ENCODE data around the gene CT45A9. TPM values are rescaled to one million over a fixed set of nuclear protein-coding genes. Genes with fewer than 3 reads are reported as not detected.

CT45A9 gene
- polyA plus RNA-seq, 1 donor (not counting 4 experiments of a cell fraction or from before 2014, with no cell fraction given), result not detected

GRCh38 chrX:135910251-135910650 is 38.6 kb upstream of the CT45A9 start:
- Histone ChIP-seq H3K9me1 (ENCODE audit: control insufficient read depth, extremely low read depth, insufficient read depth, low read length) (no peaks in the 10 kb centered on the region), H3K27ac (ENCODE audit: control insufficient read depth, insufficient read depth, low read length) (no peak overlapping the region), H3K36me3 (ENCODE audit: control insufficient read depth in 2 of 2, extremely low read depth in 1 of 2, insufficient read depth in 2 of 2, low read length in 2 of 2) (no peaks in the 10 kb centered on the region), H3K4me3 (ENCODE audit: control insufficient read depth in 2 of 3, extremely low read depth in 1 of 3, insufficient read depth in 2 of 3, low read depth in 1 of 3, low read length in 3 of 3) (no peak overlapping the region), H2AFZ (ENCODE audit: control insufficient read depth, low read length) (no peak overlapping the region), H3K79me2 (ENCODE audit: control insufficient read depth, insufficient read depth, low read length) (no peaks in the 10 kb centered on the region), H3K4me1 (ENCODE audit: control insufficient read depth, extremely low read depth, insufficient read depth, low read length) (no peaks in the 10 kb centered on the region), H4K20me1 (ENCODE audit: control insufficient read depth, extremely low read depth, insufficient read depth, low read length) (no peaks in the 10 kb centered on the region), H3K9ac (ENCODE audit: control insufficient read depth, extremely low read depth, insufficient read depth, low read length) (no peak overlapping the region), H3K4me2 (ENCODE audit: control insufficient read depth, extremely low read depth, insufficient read depth, low read depth, low read length) (no peak overlapping the region), H3K27me3 (ENCODE audit: control insufficient read depth, extremely low read depth, insufficient read depth, low read length) (no peaks in the 10 kb centered on the region), H3K9me3 (ENCODE audit: control insufficient read depth, low read depth, low read length) (no peaks in the 10 kb centered on the region)
- dilution Hi-C loops (cut with MboI; ENCODE audit: extremely low pct_ligation_motif_present, low sequenced_read_pairs), result no loop called here
- TF ChIP-seq EZH2 (IDR thresholded peaks at IDR 0.05; ENCODE audit: low read length) (no peak), CTCF (optimal IDR thresholded peaks at IDR 0.05 in 1 of 3, IDR thresholded peaks at IDR 0.05 in 1 of 3, conservative IDR thresholded peaks at IDR 0.05 in 1 of 3; ENCODE audit: extremely low read depth in 1 of 3, insufficient read depth in 2 of 3, low read length in 3 of 3) (no peak)
- FAIRE-seq (no peak), DNase-seq (ENCODE audit: low read depth, low spot score) (no peak)

- no peak for TF ChIP-seq EZH2 (IDR thresholded peaks at IDR 0.05; ENCODE audit: low read length)
- TF ChIP-seq CTCF (optimal IDR thresholded peaks at IDR 0.05 in 1 of 3, IDR thresholded peaks at IDR 0.05 in 1 of 3, conservative IDR thresholded peaks at IDR 0.05 in 1 of 3; ENCODE audit: extremely low read depth in 1 of 3, insufficient read depth in 2 of 3, low read length in 3 of 3), result no peak
These were observed 21.7 kb upstream of the CT45A9 start, which contains the start of the genes CT45A10 and SAGE1 for GRCh38 chrX:135893294-135893817. TSS of gene CT45A10 (minus strand) at chrX:135893444. CDS start at chrX:135885344, 8,100 bp downstream. TSS of gene SAGE1 (plus strand) at chrX:135893716. CDS start at chrX:135896243, 2,527 bp downstream.

More at GRCh38 chrX:135893294-135893817, 21.7 kb upstream of the CT45A9 start, which contains the start of the genes CT45A10 and SAGE1:
- Histone ChIP-seq H3K79me2 (ENCODE audit: control insufficient read depth, insufficient read depth, low read length) (no peaks in the 10 kb centered on the region), H3K9me3 (ENCODE audit: control insufficient read depth, low read depth, low read length) (peaks cover 2% of the 10 kb centered on the region), H3K27me3 (ENCODE audit: control insufficient read depth, extremely low read depth, insufficient read depth, low read length) (no peaks in the 10 kb centered on the region), H3K4me1 (ENCODE audit: control insufficient read depth, extremely low read depth, insufficient read depth, low read length) (no peaks in the 10 kb centered on the region), H3K9ac (ENCODE audit: control insufficient read depth, extremely low read depth, insufficient read depth, low read length) (no peak within 1 kb of the TSS), H4K20me1 (ENCODE audit: control insufficient read depth, extremely low read depth, insufficient read depth, low read length) (no peaks in the 10 kb centered on the region), H3K4me3 (ENCODE audit: control insufficient read depth in 2 of 3, extremely low read depth in 1 of 3, insufficient read depth in 2 of 3, low read depth in 1 of 3, low read length in 3 of 3) (no peak within 1 kb of the TSS), H3K4me2 (ENCODE audit: control insufficient read depth, extremely low read depth, insufficient read depth, low read depth, low read length) (no peak within 1 kb of the TSS), H2AFZ (ENCODE audit: control insufficient read depth, low read length) (no peak within 1 kb of the TSS), H3K9me1 (ENCODE audit: control insufficient read depth, extremely low read depth, insufficient read depth, low read length) (no peaks in the 10 kb centered on the region), H3K36me3 (ENCODE audit: control insufficient read depth in 2 of 2, extremely low read depth in 1 of 2, insufficient read depth in 2 of 2, low read length in 2 of 2) (no peaks in the 10 kb centered on the region), H3K27ac (ENCODE audit: control insufficient read depth, insufficient read depth, low read length) (no peak within 1 kb of the TSS)
- dilution Hi-C loops (cut with MboI; ENCODE audit: extremely low pct_ligation_motif_present, low sequenced_read_pairs), result no loop called here
- FAIRE-seq (no peak), DNase-seq (ENCODE audit: low read depth, low spot score) (no peak)

All from keratinocyte (primary cell).